H9 (cell line): ENCODE results near the gene CNOT10. TPM values are rescaled to one million over a fixed set of nuclear protein-coding genes. Genes with fewer than 3 reads are reported as not detected.
A peak's percentile ranks its signal among the peaks of the same experiment; 100 is the strongest.

Source experiments
- DNase-seq: peaks from one replicate; pipeline ENCODE4 v3.0.0-alpha.2; 2017
- H2AFZ ChIP-seq: one replicate; pipeline ENCODE4 v1.6.1; 2013; ENCODE audit warnings: mild to moderate bottlenecking, low read length, control low read depth, moderate library complexity
- H2AK5ac ChIP-seq: 2 replicates; pipeline ENCODE4 v1.6.1; 2013; ENCODE audit warnings: low read length, control low read depth, mixed read lengths; ENCODE audit not compliant: insufficient read length
- H2BK120ac ChIP-seq: one replicate; pipeline ENCODE4 v1.6.1; 2013; ENCODE audit warnings: low read depth, mild to moderate bottlenecking, low read length, control low read depth, inconsistent platforms; ENCODE audit not compliant: poor library complexity, severe bottlenecking
- H2BK12ac ChIP-seq: 2 replicates; pipeline ENCODE4 v1.6.1; 2013; ENCODE audit warnings: low read length, control low read depth, mixed read lengths, low read depth; ENCODE audit not compliant: insufficient read length
- H2BK15ac ChIP-seq: 2 replicates; pipeline ENCODE4 v1.6.1; 2013; ENCODE audit warnings: low read depth, low read length, control low read depth
- H2BK20ac ChIP-seq: one replicate; pipeline ENCODE4 v1.6.1; 2013; ENCODE audit warnings: low read depth, mild to moderate bottlenecking, low read length, control low read depth, inconsistent platforms; ENCODE audit not compliant: poor library complexity, severe bottlenecking
- H2BK5ac ChIP-seq: 2 replicates; pipeline ENCODE4 v1.6.1; 2013; ENCODE audit warnings: low read length, control low read depth, mixed read lengths; ENCODE audit not compliant: insufficient read length
- H3K14ac ChIP-seq: 2 replicates; pipeline ENCODE4 v1.6.1; 2013; ENCODE audit warnings: low read length, control low read depth; ENCODE audit not compliant: insufficient read depth
- H3K18ac ChIP-seq: 2 replicates; pipeline ENCODE4 v1.6.1; 2013; ENCODE audit warnings: low read depth, mild to moderate bottlenecking, mixed read lengths, low read length, control low read depth; ENCODE audit not compliant: insufficient read length
- H3K23ac ChIP-seq: 2 replicates; pipeline ENCODE4 v1.6.1; 2013; ENCODE audit warnings: low read length, control low read depth, mixed read lengths, low read depth; ENCODE audit not compliant: insufficient read length
- H3K23me2 ChIP-seq: 2 replicates; pipeline ENCODE4 v1.6.1; 2013; ENCODE audit warnings: low read depth, mild to moderate bottlenecking, mixed read lengths, low read length, control low read depth; ENCODE audit not compliant: insufficient read length, poor library complexity, severe bottlenecking
- H3K27ac ChIP-seq: 2 replicates; pipeline ENCODE4 v1.5.1; 2013; ENCODE audit warnings: low read length, control low read depth, mixed read lengths, low read depth; ENCODE audit not compliant: insufficient read length
- H3K27me3 ChIP-seq: 2 replicates; pipeline ENCODE4 v1.6.1; 2013; ENCODE audit warnings: low read length, control low read depth, inconsistent platforms; ENCODE audit not compliant: insufficient read depth
- H3K4ac ChIP-seq: 2 replicates; pipeline ENCODE4 v1.6.1; 2013; ENCODE audit warnings: low read depth, mild to moderate bottlenecking, control low read depth, inconsistent platforms, low read length, moderate library complexity
- H3K4me1 ChIP-seq: 2 replicates; pipeline ENCODE4 v1.6.1; 2013; ENCODE audit warnings: low read length, control low read depth, inconsistent platforms; ENCODE audit not compliant: insufficient read depth
- H3K4me2 ChIP-seq: 2 replicates; pipeline ENCODE4 v1.6.1; 2013; ENCODE audit warnings: low read length, control low read depth, mixed read lengths; ENCODE audit not compliant: insufficient read length, insufficient read depth
- H3K56ac ChIP-seq: 2 replicates; pipeline ENCODE4 v1.6.1; 2013; ENCODE audit warnings: low read depth, mild to moderate bottlenecking, mixed read lengths, low read length, control low read depth; ENCODE audit not compliant: insufficient read length
- H3K79me1 ChIP-seq: 2 replicates; pipeline ENCODE4 v1.6.1; 2013; ENCODE audit warnings: low read depth, mild to moderate bottlenecking, moderate library complexity, low read length, control low read depth, inconsistent platforms; ENCODE audit not compliant: insufficient read depth, poor library complexity, severe bottlenecking
- H3K79me2 ChIP-seq: 2 replicates; pipeline ENCODE4 v1.6.1; 2013; ENCODE audit warnings: low read length, control low read depth, inconsistent platforms; ENCODE audit not compliant: insufficient read depth
- H3K9ac ChIP-seq: 2 replicates; pipeline ENCODE4 v1.6.1; 2013; ENCODE audit warnings: low read length, control low read depth, mixed read lengths; ENCODE audit not compliant: insufficient read length; ENCODE audit errors: extremely low read depth
- H3K9me3 ChIP-seq: one replicate; pipeline ENCODE4 v1.6.1; 2013; ENCODE audit warnings: low read depth, low read length, inconsistent platforms; ENCODE audit not compliant: control insufficient read depth
- H3T11ph ChIP-seq: one replicate; pipeline ENCODE4 v1.6.1; 2013; ENCODE audit warnings: mild to moderate bottlenecking, low read length, control low read depth, inconsistent platforms
- H4K20me1 ChIP-seq: one replicate; pipeline ENCODE4 v1.6.1; 2013; ENCODE audit not compliant: control insufficient read depth, insufficient read length, insufficient read depth
- H4K5ac ChIP-seq: 2 replicates; pipeline ENCODE4 v1.6.1; 2013; ENCODE audit warnings: low read depth, mild to moderate bottlenecking, mixed read lengths, low read length, control low read depth; ENCODE audit not compliant: insufficient read length
- H4K8ac ChIP-seq: replicated peaks from 2 replicates; pipeline ENCODE4 v1.6.1; 2013; ENCODE audit warnings: low read length, control low read depth, mixed read lengths, low read depth; ENCODE audit not compliant: insufficient read length
- H4K91ac ChIP-seq: 2 replicates; pipeline ENCODE4 v1.6.1; 2013; ENCODE audit warnings: low read depth, mild to moderate bottlenecking, moderate library complexity, mixed read lengths, low read length, control low read depth; ENCODE audit not compliant: insufficient read length
- H3K27ac Mint-ChIP-seq, 3 experiments: 2 replicates in 2 of 3; 3 replicates in 1 of 3; pipeline ENCODE4 v1.8.0; 2020 to 2021; ENCODE audit warnings: mixed read lengths in 3 of 3, mild to moderate bottlenecking in 1 of 3, moderate library complexity in 1 of 3
- H3K27me3 Mint-ChIP-seq: 2 replicates; pipeline ENCODE4 v1.8.0; 2021; ENCODE audit warnings: low read depth, mild to moderate bottlenecking, moderate library complexity, mixed read lengths
- H3K36me3 Mint-ChIP-seq, 3 experiments: 2 replicates in 2 of 3; 3 replicates in 1 of 3; pipeline ENCODE4 v1.8.0; 2020 to 2021; ENCODE audit warnings: low read depth in 3 of 3, mixed read lengths in 3 of 3; ENCODE audit not compliant: insufficient read depth in 1 of 3
- H3K4me1 Mint-ChIP-seq, 2 experiments: 2 replicates each; pipeline ENCODE4 v1.8.0; 2020; ENCODE audit warnings: mixed read lengths in 2 of 2
- H3K4me3 Mint-ChIP-seq, 2 experiments: 2 replicates in 1 of 2; 3 replicates in 1 of 2; pipeline ENCODE4 v1.8.0; 2020 to 2021; ENCODE audit warnings: mild to moderate bottlenecking in 2 of 2, mixed read lengths in 2 of 2, moderate library complexity in 1 of 2
- H3K9me3 Mint-ChIP-seq, 2 experiments: 2 replicates in 1 of 2; 3 replicates in 1 of 2; pipeline ENCODE4 v1.8.0; 2020; ENCODE audit warnings: mild to moderate bottlenecking in 2 of 2, mixed read lengths in 2 of 2, moderate library complexity in 1 of 2
- WGBS: extraction: QIAGEN DNeasy Blood & Tissue Kit; methylation state at CpG from one replicate; pipeline ENCODE4 v1.1.7; 2013; ENCODE audit warnings: missing lambda C conversion rate, low lambda C conversion rate, mixed read lengths; ENCODE audit not compliant: insufficient read length; ENCODE audit errors: extremely low coverage; 5-methylcytosine and 5-hydroxymethylcytosine counted together
- total RNA-seq: library from RNA; stranded (reverse); gene quantifications from 2 replicates; pipeline ENCODE4 v1.2.1, GENCODE V29; 2021
- TF ChIP-seq, protein P1 (sequence below): fragments of 200-600 bp; sonication (generic); conservative IDR thresholded peaks from 3 replicates; pipeline ENCODE4 v1.8.0; 2021; ENCODE audit warnings: antibody characterized with exemption, mild to moderate bottlenecking

The CNOT10 gene
- total RNA-seq, 1 experiment from 2014 or later, result 55.4 TPM

DNA sequence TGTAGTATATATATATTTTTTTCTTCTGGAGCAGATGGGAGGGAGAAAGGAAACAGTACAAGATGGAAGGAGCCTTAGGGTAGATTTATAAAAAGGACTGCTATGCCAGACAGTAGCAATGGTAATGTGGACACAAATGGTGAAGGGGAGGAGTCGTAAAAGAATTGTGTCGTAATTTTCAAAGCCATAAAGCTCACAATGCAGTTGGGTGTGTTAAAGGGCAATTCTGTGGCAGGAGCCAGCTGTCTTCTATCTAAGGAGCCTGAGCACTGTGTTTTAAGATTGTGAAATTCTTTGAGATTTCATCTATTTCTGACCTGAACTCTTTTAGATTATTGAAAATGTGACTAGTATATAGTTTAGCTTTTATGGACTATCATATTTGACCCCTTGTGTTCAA is 58.9 kb downstream of the CNOT10 start:
- H2AFZ ChIP-seq, result no peak overlapping the region
- H4K20me1 ChIP-seq, result no peaks in the 10 kb centered on the region
- H2BK120ac ChIP-seq, result no peak overlapping the region
- H3K4me2 ChIP-seq, result no peak overlapping the region
- no peaks in the 10 kb centered on the region for H3K27me3 ChIP-seq
- H3T11ph ChIP-seq, result no peak overlapping the region
- Mint-ChIP-seq H3K36me3 (peaks cover 39 to 64% (median 58%) of the 10 kb centered on the region in 3 experiments), H3K9me3 (peaks cover 3 to 10% of the 10 kb centered on the region in 2 experiments; a peak in 3 of 5 replicates), H3K4me1 (no peaks in the 10 kb centered on the region), H3K27me3 (no peaks in the 10 kb centered on the region), H3K27ac (peak overlapping the region in 1 of 3 experiments; percentile 5; a peak in 1 of 7 replicates), H3K4me3 (no peak overlapping the region)
- H2BK15ac ChIP-seq, result no peak overlapping the region
- no peak for DNase-seq
- H3K56ac ChIP-seq, result no peak overlapping the region
- no peak overlapping the region for H2BK20ac ChIP-seq
- no peak overlapping the region for H3K4ac ChIP-seq
- no peaks in the 10 kb centered on the region for H3K9me3 ChIP-seq
- H4K91ac ChIP-seq, result no peak overlapping the region
- no peaks in the 10 kb centered on the region for H3K23me2 ChIP-seq
- no peaks in the 10 kb centered on the region for H3K79me2 ChIP-seq
- no peak overlapping the region for H3K9ac ChIP-seq
- no peak overlapping the region for H3K18ac ChIP-seq
- no peaks in the 10 kb centered on the region for H3K4me1 ChIP-seq
- no peak overlapping the region for H3K14ac ChIP-seq
- no peak overlapping the region for H2AK5ac ChIP-seq
- WGBS, result no CpG with 5 or more reads among the region's 2 CpGs
- H3K79me1 ChIP-seq, result no peaks in the 10 kb centered on the region
- no peak overlapping the region for H3K27ac ChIP-seq
- H2BK12ac ChIP-seq, result no peak overlapping the region
- no peak overlapping the region for H2BK5ac ChIP-seq
- no peak overlapping the region for H3K23ac ChIP-seq
- H4K5ac ChIP-seq, result no peak overlapping the region
- H4K8ac ChIP-seq, result no peak overlapping the region
- TF ChIP-seq, protein P1, sequence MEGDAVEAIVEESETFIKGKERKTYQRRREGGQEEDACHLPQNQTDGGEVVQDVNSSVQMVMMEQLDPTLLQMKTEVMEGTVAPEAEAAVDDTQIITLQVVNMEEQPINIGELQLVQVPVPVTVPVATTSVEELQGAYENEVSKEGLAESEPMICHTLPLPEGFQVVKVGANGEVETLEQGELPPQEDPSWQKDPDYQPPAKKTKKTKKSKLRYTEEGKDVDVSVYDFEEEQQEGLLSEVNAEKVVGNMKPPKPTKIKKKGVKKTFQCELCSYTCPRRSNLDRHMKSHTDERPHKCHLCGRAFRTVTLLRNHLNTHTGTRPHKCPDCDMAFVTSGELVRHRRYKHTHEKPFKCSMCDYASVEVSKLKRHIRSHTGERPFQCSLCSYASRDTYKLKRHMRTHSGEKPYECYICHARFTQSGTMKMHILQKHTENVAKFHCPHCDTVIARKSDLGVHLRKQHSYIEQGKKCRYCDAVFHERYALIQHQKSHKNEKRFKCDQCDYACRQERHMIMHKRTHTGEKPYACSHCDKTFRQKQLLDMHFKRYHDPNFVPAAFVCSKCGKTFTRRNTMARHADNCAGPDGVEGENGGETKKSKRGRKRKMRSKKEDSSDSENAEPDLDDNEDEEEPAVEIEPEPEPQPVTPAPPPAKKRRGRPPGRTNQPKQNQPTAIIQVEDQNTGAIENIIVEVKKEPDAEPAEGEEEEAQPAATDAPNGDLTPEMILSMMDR, result no peak
